ENCODE measurements around the gene HBA2. TPM values are rescaled to one million over a fixed set of nuclear protein-coding genes. Genes with fewer than 3 reads are reported as not detected.

HBA2 gene
- total RNA-seq, 1 experiment from 2014 or later = not detected

- Histone ChIP-seq H3K79me2 (ENCODE audit: insufficient read depth, low read length) (no peaks in the 10 kb centered on the region), H3K4ac (ENCODE audit: low read depth, low read length) (no peak overlapping the region), H3K4me2 (ENCODE audit: insufficient read depth, insufficient read length, low read length) (no peak overlapping the region), H3K56ac (ENCODE audit: insufficient read length, low read depth, low read length) (no peak overlapping the region), H3K18ac (ENCODE audit: insufficient read length, low read depth, low read length) (no peak overlapping the region), H4K5ac (ENCODE audit: insufficient read length, low read depth, low read length) (no peak overlapping the region), H2BK15ac (ENCODE audit: low read depth, low read length) (no peak overlapping the region), H3K23ac (ENCODE audit: insufficient read length, low read depth, low read length) (no peak overlapping the region), H3K9ac (ENCODE audit: extremely low read depth, insufficient read length, low read length) (no peak overlapping the region), H2BK20ac (ENCODE audit: low read depth, low read length, poor library complexity, severe bottlenecking) (no peak overlapping the region), H4K91ac (ENCODE audit: insufficient read length, low read depth, low read length) (no peak overlapping the region), H2BK5ac (ENCODE audit: insufficient read length, low read length) (no peak overlapping the region), H3K9me3 (ENCODE audit: control insufficient read depth, low read depth, low read length) (no peaks in the 10 kb centered on the region), H3K14ac (ENCODE audit: insufficient read depth, low read length) (no peak overlapping the region), H3T11ph (ENCODE audit: low read length) (no peak overlapping the region), H4K20me1 (ENCODE audit: control insufficient read depth, insufficient read depth, insufficient read length) (no peaks in the 10 kb centered on the region), H4K8ac (replicated peaks; ENCODE audit: insufficient read length, low read depth, low read length) (no peak overlapping the region), H2AFZ (ENCODE audit: low read length) (no peak overlapping the region), H3K27me3 (ENCODE audit: insufficient read depth, low read length) (peaks cover 45% of the 10 kb centered on the region), H3K27ac (ENCODE audit: insufficient read length, low read depth, low read length) (no peak overlapping the region), H2BK120ac (ENCODE audit: low read depth, low read length, poor library complexity, severe bottlenecking) (no peak overlapping the region), H3K79me1 (ENCODE audit: insufficient read depth, low read depth, low read length, poor library complexity, severe bottlenecking) (no peaks in the 10 kb centered on the region), H2BK12ac (ENCODE audit: insufficient read length, low read depth, low read length) (no peak overlapping the region), H3K23me2 (ENCODE audit: insufficient read length, low read depth, low read length, poor library complexity, severe bottlenecking) (peaks cover 5% of the 10 kb centered on the region), H2AK5ac (ENCODE audit: insufficient read length, low read length) (no peak overlapping the region), H3K4me1 (ENCODE audit: insufficient read depth, low read length) (no peaks in the 10 kb centered on the region; the same call in 1 of the 2 replicates)
- H3K4me1 Mint-ChIP-seq = peaks cover 12 to 13% of the 10 kb centered on the region in 2 experiments
- H3K4me3 Mint-ChIP-seq = no peak overlapping the region
- peaks cover 59% of the 10 kb centered on the region for H3K27me3 Mint-ChIP-seq (ENCODE audit: low read depth)
- H3K27ac Mint-ChIP-seq = no peak overlapping the region
- no CpG with 5 or more reads among the region's 11 CpGs for WGBS (ENCODE audit: extremely low coverage, insufficient read length, low lambda C conversion rate)
- peaks cover 0 to 7% (median 0%) of the 10 kb centered on the region in 3 experiments; a peak in 3 of 7 replicates for H3K36me3 Mint-ChIP-seq (ENCODE audit: insufficient read depth in 1 of 3, low read depth in 3 of 3)
- peaks cover 4 to 7% of the 10 kb centered on the region in 2 experiments; a peak in 2 of 5 replicates for H3K9me3 Mint-ChIP-seq
- TF ChIP-seq CTCF (conservative IDR thresholded peaks at IDR 0.05) = no peak
- no peak for DNase-seq
These were observed 6.0 kb downstream of the HBA2 start for GRCh38 chr16:178668-179015.
